Pancreas (tissue), 10 donors: ENCODE data around the gene PKNOX2. TPM values are rescaled to one million over a fixed set of nuclear protein-coding genes. Genes with fewer than 3 reads are reported as not detected.

Experiments used
- ATAC-seq, 4 donors: fragments of 200-7000 bp; cut with Tn5 transposase; one replicate each; pipeline versions ENCODE4 v1.8.0 to v1.9.1; 2020; ENCODE audit warnings: mild to moderate bottlenecking in 4 of 4, moderate library complexity in 4 of 4
- DNase-seq, 6 donors: peaks; one replicate each; pipeline ENCODE4 v3.0.0-alpha.2; 2020
- FAIRE-seq: peaks from 2 replicates; lab custom pipeline; 2012; peaks lifted over from hg19 to GRCh38; lab: Jason Lieb, UNC
- H3K27ac ChIP-seq, 4 donors: fragments of 200-600 bp; sonication (generic); 1 replicate in 3 of 4; 2 replicates in 1 of 4; pipeline versions ENCODE4 v1.5.0 to v1.8.0; 2020
- H3K27me3 ChIP-seq, 4 donors: fragments of 200-600 bp; one replicate each; pipeline ENCODE4 v1.8.0; 2021
- H3K36me3 ChIP-seq, 3 donors: fragments of 200-600 bp; sonication (generic) in 1 of 3; one replicate each; pipeline versions ENCODE4 v1.5.0 to v1.8.0; 2020 to 2021
- H3K4me1 ChIP-seq, 3 donors: fragments of 200-600 bp; one replicate each; pipeline ENCODE4 v1.8.0; 2021
- H3K4me3 ChIP-seq, 4 donors: fragments of 200-600 bp; sonication (generic) in 2 of 4; one replicate each; pipeline versions ENCODE4 v1.5.0 to v1.8.0; 2020 to 2021
- H3K9me3 ChIP-seq, 4 donors: fragments of 200-600 bp; one replicate each; pipeline ENCODE4 v1.8.0; 2021
- CTCF ChIP-seq, 4 donors: fragments of 200-600 bp; sonication (generic) in 3 of 4; IDR thresholded peaks; one replicate each; pipeline versions ENCODE4 v1.5.0 to v1.8.0; 2021; ENCODE audit warnings: antibody characterized with exemption in 4 of 4
- WGBS, 2 donors: extraction: QIAGEN DNeasy Blood & Tissue Kit; methylation state at CpG; one replicate each; pipeline ENCODE4 v1.1.7; 2013; 5-methylcytosine and 5-hydroxymethylcytosine counted together
- intact Hi-C, 3 donors: fragments of 100-400 bp; cut with DNase I; formaldehyde crosslinking; loops; one replicate each; pipeline versions ENCODE4 v1.11.1 to v1.14.2; 2022
- polyA plus RNA-seq, 2 donors: library from polyadenylated mRNA; stranded (reverse); fragments of 200-250 nt; gene quantifications; one replicate each; pipeline ENCODE4 v1.2.3, GENCODE V29; 2013
- total RNA-seq, 6 donors: library from RNA; stranded (reverse); fragmentation: NEBNext Ultra II Directional in 4 of 6; extraction: Animal tissue kit (Norgen Biotek cat#: 25700) in 4 of 6; gene quantifications; one replicate each; pipeline versions ENCODE4 v1.2.1 to v1.2.4, GENCODE V29; 2021 to 2023
- donor health status: healthy with polysubstance abuse.
- donor health status: DM: no; HTN: no; CAD: no; lungs with moderate emphysema.
- donor health status: DM: no; HTN: no; CAD: no.
- donor health status: control.
- donor health status: control.
- donor health status: Bipolar disorder and iron deficiency.
- donor health status: DM: yes; HTN: yes; CAD: no.
- donor health status: DM: no; HTN: no; CAD: no.
- donor health status: DM: no; HTN: no; CAD: no.
- donor health status: DM: yes; HTN: yes; CAD: no.

Gene PKNOX2
- total and polyA plus RNA-seq, 8 donors: 3.4 to 8.1 (median 5.8) TPM

GRCh38 chr11:125250318-125251213, 86.0 kb downstream of the PKNOX2 start:
- DNase-seq (no peak), FAIRE-seq (no peak), ATAC-seq (no peak)
- Histone ChIP-seq H3K27me3 (no peaks in the 10 kb centered on the region), H3K9me3 (no peaks in the 10 kb centered on the region), H3K36me3 (no peaks in the 10 kb centered on the region), H3K27ac (no peak overlapping the region), H3K4me3 (no peak overlapping the region), H3K4me1 (no peaks in the 10 kb centered on the region)
- no peak for TF ChIP-seq CTCF (IDR thresholded peaks at IDR 0.05)
- 82 to 83% methylated on average over 17 of the region's 17 CpGs for WGBS, 2 donors
- intact Hi-C loops: no loop called here

- no peak for FAIRE-seq
- Histone ChIP-seq H3K4me1 (no peaks in the 10 kb centered on the region), H3K36me3 (no peaks in the 10 kb centered on the region), H3K27me3 (no peaks in the 10 kb centered on the region), H3K9me3 (no peaks in the 10 kb centered on the region), H3K27ac (no peak overlapping the region), H3K4me3 (no peak overlapping the region)
- TF ChIP-seq CTCF (IDR thresholded peaks at IDR 0.05): no peak
- intact Hi-C loops: no loop called here
- ATAC-seq: no peak
- DNase-seq: no peak
- 94 to 97% methylated on average over 5 of the region's 5 CpGs for WGBS, 2 donors
Measured at GRCh38 chr11:125251214-125251545, 86.6 kb downstream of the PKNOX2 start.

GRCh38 chr11:125251956-125252355, 87.4 kb downstream of the PKNOX2 start:
- no peak for ATAC-seq

GRCh38 chr11:125253289-125253688, 88.7 kb downstream of the PKNOX2 start:
- no peak for DNase-seq
- H3K4me3 ChIP-seq: no peak overlapping the region
- H3K27me3 ChIP-seq: no peaks in the 10 kb centered on the region
- 77 to 81% methylated on average over 7 of the region's 7 CpGs for WGBS, 2 donors
- H3K9me3 ChIP-seq: no peaks in the 10 kb centered on the region
- no peak overlapping the region for H3K27ac ChIP-seq
- H3K36me3 ChIP-seq: no peaks in the 10 kb centered on the region
- no peak for FAIRE-seq
- H3K4me1 ChIP-seq: no peaks in the 10 kb centered on the region
- intact Hi-C loops: no loop called here
- TF ChIP-seq CTCF (IDR thresholded peaks at IDR 0.05): no peak
- ATAC-seq: no peak

More at GRCh38 chr11:125251956-125252355, 87.4 kb downstream of the PKNOX2 start:
- WGBS, 2 donors: 85 to 90% methylated on average over 7 of the region's 7 CpGs
- Histone ChIP-seq H3K4me3 (no peak overlapping the region), H3K27ac (no peak overlapping the region), H3K36me3 (no peaks in the 10 kb centered on the region), H3K9me3 (no peaks in the 10 kb centered on the region), H3K4me1 (no peaks in the 10 kb centered on the region), H3K27me3 (no peaks in the 10 kb centered on the region)
- no peak for FAIRE-seq
- intact Hi-C loops: no loop called here
- no peak for DNase-seq
- no peak for TF ChIP-seq CTCF (IDR thresholded peaks at IDR 0.05)
